Measurements from ENCODE around the gene SEC14L5. TPM values are rescaled to one million over a fixed set of nuclear protein-coding genes. Genes with fewer than 3 reads are reported as not detected.
A peak's percentile ranks its signal among the peaks of the same experiment; 100 is the strongest.

SEC14L5 gene
- total RNA-seq, 2 donors from 2014 or later: 0.22 to 0.33 TPM

- TF ChIP-seq CTCF (conservative IDR thresholded peaks at IDR 0.05): no peak
- no peaks in the 10 kb centered on the region for H3K27me3 ChIP-seq (ENCODE audit: control insufficient read depth, insufficient read depth, low read length, poor library complexity, severe bottlenecking)
- Mint-ChIP-seq H3K4me1 (peaks cover 10% of the 10 kb centered on the region), H3K4me3 (no peak overlapping the region), H3K36me3 (ENCODE audit: low read depth) (peaks cover 34% of the 10 kb centered on the region), H3K27ac (no peak overlapping the region), H3K27me3 (ENCODE audit: insufficient read depth) (no peaks in the 10 kb centered on the region), H3K9me3 (peaks cover 15% of the 10 kb centered on the region)
- H3K27ac ChIP-seq (ENCODE audit: low read depth, low read length): no peak overlapping the region
- no peak overlapping the region for H3K9ac ChIP-seq (ENCODE audit: extremely low read depth, low read length, poor library complexity, severe bottlenecking)
- DNase-seq: no peak
- peaks cover 11% of the 10 kb centered on the region for H3K9me3 ChIP-seq (ENCODE audit: control insufficient read depth, low read length)
- WGBS, 2 experiments (ENCODE audit: insufficient coverage in 1 of 2, insufficient read length in 1 of 2): 83 to 89% methylated on average over 5 of the region's 5 CpGs
- H3K36me3 ChIP-seq (ENCODE audit: control insufficient read depth, insufficient read depth, low read length): peaks cover 10% of the 10 kb centered on the region
- H3K4me1 ChIP-seq (ENCODE audit: control insufficient read depth, insufficient read depth, low read length): peaks cover 6% of the 10 kb centered on the region
- no peak overlapping the region for H3K4me3 ChIP-seq (ENCODE audit: low read length)
Observed at GRCh38 chr16:4925293-4925607, 32.9 kb upstream of the SEC14L5 start.

- Mint-ChIP-seq H3K27ac (no peak overlapping the region), H3K27me3 (ENCODE audit: insufficient read depth) (no peaks in the 10 kb centered on the region), H3K36me3 (ENCODE audit: low read depth) (peaks cover 40% of the 10 kb centered on the region), H3K9me3 (peaks cover 15% of the 10 kb centered on the region), H3K4me3 (no peak overlapping the region), H3K4me1 (peaks cover 10% of the 10 kb centered on the region)
- Histone ChIP-seq H3K27me3 (ENCODE audit: control insufficient read depth, insufficient read depth, low read length, poor library complexity, severe bottlenecking) (no peaks in the 10 kb centered on the region), H3K4me3 (ENCODE audit: low read length) (no peak overlapping the region), H3K4me1 (ENCODE audit: control insufficient read depth, insufficient read depth, low read length) (peaks cover 6% of the 10 kb centered on the region), H3K9ac (ENCODE audit: extremely low read depth, low read length, poor library complexity, severe bottlenecking) (no peak overlapping the region), H3K27ac (ENCODE audit: low read depth, low read length) (no peak overlapping the region), H3K9me3 (ENCODE audit: control insufficient read depth, low read length) (peaks cover 11% of the 10 kb centered on the region), H3K36me3 (ENCODE audit: control insufficient read depth, insufficient read depth, low read length) (peaks cover 10% of the 10 kb centered on the region)
- WGBS, 2 experiments (ENCODE audit: insufficient coverage in 1 of 2, insufficient read length in 1 of 2): 92 to 93% methylated on average over 4 to 5 of the region's 5 CpGs
- TF ChIP-seq CTCF (conservative IDR thresholded peaks at IDR 0.05): no peak
- DNase-seq: no peak
Observed at GRCh38 chr16:4925791-4926190, 32.3 kb upstream of the SEC14L5 start.

- Mint-ChIP-seq H3K9me3 (peaks cover 15% of the 10 kb centered on the region), H3K36me3 (ENCODE audit: low read depth) (peaks cover 41% of the 10 kb centered on the region), H3K4me3 (no peak overlapping the region), H3K27ac (no peak overlapping the region), H3K27me3 (ENCODE audit: insufficient read depth) (no peaks in the 10 kb centered on the region), H3K4me1 (peaks cover 10% of the 10 kb centered on the region)
- no peak overlapping the region for H3K27ac ChIP-seq (ENCODE audit: low read depth, low read length)
- 94 to 100% methylated on average over 1 of the region's 2 CpGs for WGBS, 2 experiments (ENCODE audit: insufficient coverage in 1 of 2, insufficient read length in 1 of 2)
- peaks cover 10% of the 10 kb centered on the region for H3K36me3 ChIP-seq (ENCODE audit: control insufficient read depth, insufficient read depth, low read length)
- peaks cover 6% of the 10 kb centered on the region for H3K4me1 ChIP-seq (ENCODE audit: control insufficient read depth, insufficient read depth, low read length)
- no peak for TF ChIP-seq CTCF (conservative IDR thresholded peaks at IDR 0.05)
- no peak for DNase-seq
- H3K9ac ChIP-seq (ENCODE audit: extremely low read depth, low read length, poor library complexity, severe bottlenecking): no peak overlapping the region
- no peaks in the 10 kb centered on the region for H3K27me3 ChIP-seq (ENCODE audit: control insufficient read depth, insufficient read depth, low read length, poor library complexity, severe bottlenecking)
- peak overlapping the region; percentile 17 for H3K4me3 ChIP-seq (ENCODE audit: low read length)
- peaks cover 11% of the 10 kb centered on the region for H3K9me3 ChIP-seq (ENCODE audit: control insufficient read depth, low read length)
Observed at GRCh38 chr16:4926928-4927327, 31.2 kb upstream of the SEC14L5 start.
